Activated CD8-positive, alpha-beta memory T cell treated with anti-CD3 and anti-CD28 coated beads, Interleukin-2, amount 10 ng/mL, durations not matched to agents 7 days and 5 days (primary cell): ENCODE measurements around the gene EXOC4. TPM values are rescaled to one million over a fixed set of nuclear protein-coding genes. Genes with fewer than 3 reads are reported as not detected.

ENCODE experiments used
- ATAC-seq: fragments of 150-1000 bp; cut with Tn5 transposase; one replicate; pipeline ENCODE4 v1.10.0; 2021; ENCODE audit warnings: moderate library complexity
- CTCF ChIA-PET: fragments of 350-600 bp; sonication (Branson Sonifier 250); formaldehyde crosslinking; loops from one replicate; lab custom pipeline; 2021; ENCODE audit warnings: antibody characterized with exemption; lab: Charles Lee
- DNase-seq: peaks from one replicate; pipeline ENCODE4 v3.0.0-alpha.2; 2020
- H3K27ac Mint-ChIP-seq: one replicate; pipeline ENCODE4 v1.8.0; 2021; ENCODE audit warnings: mild to moderate bottlenecking, mixed read lengths
- H3K27me3 Mint-ChIP-seq: one replicate; pipeline ENCODE4 v1.8.0; 2021; ENCODE audit warnings: mixed read lengths
- H3K36me3 Mint-ChIP-seq: one replicate; pipeline ENCODE4 v1.8.0; 2021; ENCODE audit warnings: mild to moderate bottlenecking, mixed read lengths
- H3K4me1 Mint-ChIP-seq: one replicate; pipeline ENCODE4 v1.8.0; 2021; ENCODE audit warnings: mixed read lengths
- H3K4me3 Mint-ChIP-seq: one replicate; pipeline ENCODE4 v1.8.0; 2021; ENCODE audit warnings: mild to moderate bottlenecking, moderate library complexity, mixed read lengths
- H3K9me3 Mint-ChIP-seq: one replicate; pipeline ENCODE4 v1.8.0; 2022; ENCODE audit warnings: low read depth, mixed read lengths
- total RNA-seq, 2 experiments: library from RNA; stranded (reverse); gene quantifications; one replicate each; pipeline ENCODE4 v1.2.3, GENCODE V29; 2021

The EXOC4 gene
- total RNA-seq, 2 experiments from 2014 or later = 68.6 to 88.3 TPM

DNA sequence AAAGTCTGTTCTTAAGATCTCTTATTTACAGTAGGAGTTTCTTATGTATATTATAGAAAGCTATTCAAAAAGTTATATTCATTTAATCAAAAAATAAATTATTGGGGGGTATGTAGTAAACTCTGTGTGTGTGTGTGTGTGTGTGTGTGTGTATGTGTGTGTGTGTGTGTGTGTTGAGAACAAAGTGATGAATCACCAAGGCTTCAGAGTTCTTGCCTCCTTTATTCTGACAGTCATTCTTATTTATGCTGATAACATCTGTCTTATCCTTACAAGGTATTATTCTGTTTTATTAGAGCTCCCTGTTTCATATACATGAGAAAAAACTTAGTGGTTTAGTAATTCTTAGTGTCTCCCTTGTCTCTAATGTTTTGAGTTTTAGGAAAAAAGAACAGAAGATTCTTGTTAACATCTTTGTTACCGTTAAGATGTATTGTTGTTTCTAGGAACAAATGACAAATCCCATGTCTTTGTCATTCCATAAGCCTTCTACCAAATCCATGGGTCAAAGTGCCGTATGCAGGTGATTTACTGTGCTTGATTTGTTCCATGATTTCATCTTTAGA is 424.0 kb downstream of the EXOC4 start:
- DNase-seq (no peak), ATAC-seq (no peak)
- no peaks in the 10 kb centered on the region for H3K9me3 Mint-ChIP-seq
- H3K27me3 Mint-ChIP-seq = no peaks in the 10 kb centered on the region
- no peaks in the 10 kb centered on the region for H3K4me1 Mint-ChIP-seq
- H3K4me3 Mint-ChIP-seq = no peak overlapping the region
- no peak overlapping the region for H3K27ac Mint-ChIP-seq
- no peaks in the 10 kb centered on the region for H3K36me3 Mint-ChIP-seq
- CTCF ChIA-PET = no interaction called here

DNA sequence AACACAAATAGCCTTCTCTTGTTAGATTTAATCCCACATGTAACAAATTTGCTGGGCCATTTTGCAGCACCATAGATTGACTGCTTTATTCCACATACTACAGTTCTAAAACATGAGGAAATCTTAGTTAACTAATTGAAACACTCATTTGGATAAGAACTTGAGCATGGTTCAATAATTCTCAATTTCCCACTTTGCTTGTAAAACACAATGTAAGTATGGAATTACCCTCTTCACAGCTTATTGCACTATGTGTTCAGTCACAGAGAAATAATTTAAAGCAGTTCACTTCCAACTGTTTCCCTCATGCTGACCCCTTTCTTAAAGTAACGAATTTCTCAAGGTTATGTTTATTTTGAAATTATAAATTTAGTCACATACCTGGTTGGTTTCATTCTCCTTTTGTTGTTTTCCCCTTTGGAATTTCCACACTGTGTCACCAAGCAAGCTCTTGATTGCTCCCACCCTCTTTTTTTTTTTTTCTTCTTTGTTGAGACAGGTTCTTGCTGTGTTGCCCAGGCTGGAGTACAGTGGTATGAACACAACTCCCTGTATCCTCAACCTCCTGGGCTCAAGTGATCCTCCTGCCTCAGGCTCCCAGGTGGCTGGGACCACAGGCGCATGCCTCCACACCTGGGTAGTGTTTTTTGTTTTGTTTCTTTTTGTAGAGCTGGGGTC is 425.4 kb downstream of the EXOC4 start:
- H3K4me1 Mint-ChIP-seq = no peaks in the 10 kb centered on the region
- no peak overlapping the region for H3K27ac Mint-ChIP-seq
- CTCF ChIA-PET = no interaction called here
- H3K4me3 Mint-ChIP-seq = no peak overlapping the region
- no peaks in the 10 kb centered on the region for H3K27me3 Mint-ChIP-seq
- no peak for DNase-seq
- no peaks in the 10 kb centered on the region for H3K36me3 Mint-ChIP-seq
- no peak for ATAC-seq
- no peaks in the 10 kb centered on the region for H3K9me3 Mint-ChIP-seq

DNA sequence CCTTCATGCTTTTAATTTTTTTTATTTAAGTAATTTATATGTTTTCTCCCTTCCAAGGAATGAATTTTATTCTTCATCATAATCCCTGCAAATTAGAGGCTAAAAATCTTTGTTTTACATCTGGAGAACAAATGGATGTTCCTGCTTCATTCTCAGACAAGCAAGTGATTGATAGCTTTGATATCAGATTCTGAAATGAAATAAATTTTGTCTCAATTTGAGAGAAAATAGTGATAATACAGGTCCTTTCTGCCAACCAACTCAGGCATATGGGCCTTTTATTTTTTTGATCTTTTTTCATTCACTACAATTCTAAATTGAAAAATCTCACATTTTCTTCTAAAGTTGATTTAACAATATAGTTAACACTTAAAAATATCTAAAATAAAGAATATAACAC is 427.1 kb downstream of the EXOC4 start:
- CTCF ChIA-PET = no interaction called here
- Mint-ChIP-seq H3K9me3 (no peaks in the 10 kb centered on the region), H3K4me3 (no peak overlapping the region), H3K27ac (no peak overlapping the region), H3K36me3 (no peaks in the 10 kb centered on the region), H3K27me3 (no peaks in the 10 kb centered on the region), H3K4me1 (no peaks in the 10 kb centered on the region)
- DNase-seq (no peak), ATAC-seq (no peak)

DNA sequence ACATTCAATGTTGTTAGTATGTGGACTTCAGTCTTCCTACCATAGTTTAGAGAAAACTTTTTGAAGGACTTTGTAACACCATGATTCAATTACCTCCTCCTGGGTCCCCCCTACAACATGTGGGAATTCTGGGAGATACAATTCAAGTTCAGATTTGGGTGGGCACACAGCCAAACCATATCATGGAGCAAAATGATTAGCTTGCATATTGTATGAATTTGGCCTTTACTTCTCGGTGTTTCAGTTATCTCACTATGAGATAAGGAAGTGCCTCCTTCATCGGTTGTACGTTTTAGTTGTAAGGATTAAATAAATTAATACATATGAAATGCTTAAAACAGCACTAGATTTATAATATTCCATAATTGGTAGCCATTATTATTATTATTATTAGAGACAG is 428.7 kb downstream of the EXOC4 start:
- CTCF ChIA-PET = no interaction called here
- no peaks in the 10 kb centered on the region for H3K4me1 Mint-ChIP-seq
- peaks cover 8% of the 10 kb centered on the region for H3K36me3 Mint-ChIP-seq
- no peak overlapping the region for H3K27ac Mint-ChIP-seq
- H3K9me3 Mint-ChIP-seq = no peaks in the 10 kb centered on the region
- no peaks in the 10 kb centered on the region for H3K27me3 Mint-ChIP-seq
- ATAC-seq = no peak
- DNase-seq = no peak
- H3K4me3 Mint-ChIP-seq = no peak overlapping the region

DNA sequence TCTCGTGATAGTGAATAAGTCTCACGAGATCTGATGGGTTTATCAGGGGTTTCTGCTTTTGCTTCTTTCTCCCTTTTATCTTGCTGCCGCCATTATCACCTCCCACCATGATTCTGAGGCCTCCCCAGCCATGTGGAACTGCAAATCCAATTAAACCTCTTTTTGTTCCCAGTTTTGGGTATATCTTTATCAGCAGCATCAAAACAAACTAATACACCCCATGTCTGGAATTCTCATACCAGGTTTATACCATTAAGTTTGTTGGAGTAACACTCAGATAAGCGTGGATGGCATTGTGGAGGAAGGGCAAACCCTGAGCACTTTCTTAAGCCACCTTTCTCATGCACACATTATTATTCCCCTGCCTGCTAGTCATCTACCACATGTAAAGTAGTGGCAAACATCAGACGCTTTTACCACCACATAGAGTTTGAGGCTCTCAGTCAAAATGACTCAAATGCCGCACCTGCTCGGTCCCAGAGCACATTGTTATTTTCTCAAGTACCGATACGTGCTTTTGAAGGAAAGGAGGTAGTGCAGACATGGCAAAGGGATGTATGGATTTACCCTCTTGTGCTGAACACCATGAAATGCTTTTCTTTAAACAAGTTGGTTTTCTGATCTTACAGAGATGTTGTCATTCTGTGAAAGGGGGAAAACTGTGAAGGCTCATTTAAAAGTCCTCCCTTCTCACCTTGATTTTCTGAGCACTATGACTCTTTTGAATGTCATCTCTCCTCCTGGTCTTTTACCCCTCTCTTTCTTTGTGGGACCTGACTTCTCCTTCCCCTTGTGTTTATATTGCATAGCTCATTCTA is 429.7 kb downstream of the EXOC4 start:
- H3K4me1 Mint-ChIP-seq = no peaks in the 10 kb centered on the region
- CTCF ChIA-PET = no interaction called here
- H3K27me3 Mint-ChIP-seq = no peaks in the 10 kb centered on the region
- no peak for DNase-seq
- peaks cover 8% of the 10 kb centered on the region for H3K36me3 Mint-ChIP-seq
- no peak overlapping the region for H3K27ac Mint-ChIP-seq
- H3K9me3 Mint-ChIP-seq = no peaks in the 10 kb centered on the region
- H3K4me3 Mint-ChIP-seq = no peak overlapping the region
- no peak for ATAC-seq

DNA sequence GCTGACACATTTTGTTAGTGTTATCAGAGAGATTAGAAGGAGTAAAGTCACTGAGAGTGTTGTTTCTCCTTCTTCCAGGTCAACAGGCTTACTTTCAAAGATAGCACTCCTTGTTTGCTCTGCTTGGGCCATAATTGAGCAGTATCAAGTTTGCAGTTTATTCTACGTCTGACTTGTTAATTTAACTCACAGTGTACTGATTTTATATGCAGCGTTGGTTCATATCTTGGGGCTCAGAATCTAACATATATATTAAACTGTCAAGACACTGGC is 430.2 kb downstream of the EXOC4 start:
- CTCF ChIA-PET = no interaction called here
- H3K9me3 Mint-ChIP-seq = no peaks in the 10 kb centered on the region
- no peak for ATAC-seq
- H3K27me3 Mint-ChIP-seq = no peaks in the 10 kb centered on the region
- no peak overlapping the region for H3K27ac Mint-ChIP-seq
- H3K36me3 Mint-ChIP-seq = peaks cover 8% of the 10 kb centered on the region
- H3K4me3 Mint-ChIP-seq = no peak overlapping the region
- no peak for DNase-seq
- H3K4me1 Mint-ChIP-seq = no peaks in the 10 kb centered on the region

DNA sequence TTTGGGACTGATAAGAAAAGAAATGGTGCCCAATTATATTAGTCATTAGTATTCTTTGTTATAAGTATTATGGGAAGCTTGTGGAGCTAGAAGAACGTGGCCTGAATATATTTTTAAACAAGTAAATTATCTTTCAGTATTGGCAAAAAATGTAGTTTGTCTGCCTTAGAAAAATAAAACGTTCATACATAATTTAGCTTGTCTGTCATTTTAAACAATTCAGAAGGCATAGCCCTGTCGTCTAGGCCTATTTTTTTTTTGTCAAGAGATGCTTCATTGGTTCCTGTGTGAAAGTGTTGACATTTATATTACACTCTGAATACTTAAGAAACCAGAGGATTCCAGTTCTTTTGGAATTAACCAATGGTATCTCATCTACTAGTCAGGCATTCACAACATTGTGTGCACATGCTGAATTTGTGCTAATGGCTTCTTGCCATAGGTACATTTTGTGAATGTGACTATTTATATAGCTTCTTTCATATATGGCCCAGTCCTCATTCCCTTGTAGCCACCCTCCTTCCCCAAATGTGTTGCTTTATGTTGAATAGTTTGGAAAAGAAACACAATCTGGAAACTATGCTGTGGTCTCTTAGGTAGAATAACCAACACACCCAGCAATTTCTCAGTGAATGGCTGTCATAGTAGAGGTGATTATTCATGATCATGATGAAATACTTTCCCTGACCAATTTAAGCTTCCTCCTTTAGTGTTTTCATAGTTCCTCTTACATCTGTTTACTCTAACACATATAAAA is 435.8 kb downstream of the EXOC4 start:
- Mint-ChIP-seq H3K27ac (no peak overlapping the region), H3K36me3 (peaks cover 8% of the 10 kb centered on the region), H3K4me3 (no peak overlapping the region), H3K27me3 (no peaks in the 10 kb centered on the region), H3K4me1 (no peaks in the 10 kb centered on the region), H3K9me3 (no peaks in the 10 kb centered on the region)
- CTCF ChIA-PET = no interaction called here
- DNase-seq = no peak
- ATAC-seq = no peak

DNA sequence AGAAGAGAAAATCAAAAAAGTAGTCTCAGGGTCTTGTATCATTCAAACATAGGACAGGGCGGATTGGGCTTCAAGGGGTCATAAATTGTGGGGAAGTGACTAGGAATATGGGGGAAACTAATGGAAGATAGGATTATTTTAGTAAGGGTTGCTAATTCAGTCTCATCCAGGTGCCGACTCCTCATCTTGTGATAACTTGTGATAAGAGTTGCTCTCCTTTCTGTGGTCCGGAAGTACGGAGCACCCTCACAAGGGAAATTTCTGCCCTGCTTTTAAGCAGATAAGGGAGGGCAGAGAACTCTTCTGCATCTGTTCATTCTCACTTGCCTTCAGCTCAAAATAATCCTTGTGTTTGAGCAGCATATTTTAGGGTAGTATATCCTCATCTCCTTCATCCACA is 437.9 kb downstream of the EXOC4 start:
- ATAC-seq = no peak
- Mint-ChIP-seq H3K27ac (no peak overlapping the region), H3K4me1 (peaks cover 1% of the 10 kb centered on the region), H3K36me3 (peaks cover 5% of the 10 kb centered on the region), H3K9me3 (no peaks in the 10 kb centered on the region), H3K4me3 (no peak overlapping the region), H3K27me3 (no peaks in the 10 kb centered on the region)
- CTCF ChIA-PET = no interaction called here
- DNase-seq = no peak

DNA sequence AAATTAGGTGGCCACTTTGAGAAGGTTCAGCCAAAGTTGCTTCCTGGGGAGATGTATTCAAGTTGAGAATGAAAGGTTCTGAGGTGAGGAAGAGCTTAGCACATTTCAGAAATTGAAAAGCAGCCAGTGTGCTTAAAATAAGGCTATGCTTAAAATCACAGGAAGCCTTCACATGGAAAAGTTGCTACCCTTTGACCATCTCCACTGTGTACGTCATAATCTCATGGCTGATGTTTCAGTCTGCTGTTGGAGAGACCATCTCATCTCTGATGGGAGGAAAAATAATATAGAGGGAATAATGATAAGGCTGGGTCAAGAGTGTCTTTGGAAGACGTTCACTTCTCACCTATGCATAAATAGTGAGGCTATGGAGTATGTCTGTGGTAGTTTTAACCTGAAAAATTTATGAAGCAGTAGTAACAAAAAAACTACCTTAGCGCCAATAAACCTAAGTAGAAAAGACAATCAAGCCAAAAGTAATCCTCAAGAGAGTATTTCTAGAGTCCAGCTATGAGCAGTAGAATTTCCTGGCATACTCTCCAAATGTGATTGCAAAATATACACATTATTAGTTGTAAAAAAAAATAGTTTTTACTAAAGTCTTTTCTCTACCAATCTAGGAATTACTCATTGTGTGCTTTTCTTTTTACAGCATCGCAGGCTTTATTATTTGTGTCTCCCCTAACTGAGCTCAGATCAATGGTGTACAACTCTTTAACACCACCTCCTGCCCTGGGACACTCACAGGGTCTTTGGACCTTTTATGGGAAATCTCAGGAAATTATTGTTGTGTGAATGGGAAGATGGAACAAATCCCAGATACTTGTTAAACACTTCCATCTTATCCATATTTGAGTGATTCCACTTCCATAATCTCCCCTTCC is 439.1 kb downstream of the EXOC4 start:
- Mint-ChIP-seq H3K27me3 (no peaks in the 10 kb centered on the region), H3K4me3 (no peak overlapping the region), H3K9me3 (no peaks in the 10 kb centered on the region), H3K36me3 (no peaks in the 10 kb centered on the region), H3K4me1 (peaks cover 1% of the 10 kb centered on the region), H3K27ac (no peak overlapping the region)
- DNase-seq (no peak), ATAC-seq (no peak)
- CTCF ChIA-PET = no interaction called here

DNA sequence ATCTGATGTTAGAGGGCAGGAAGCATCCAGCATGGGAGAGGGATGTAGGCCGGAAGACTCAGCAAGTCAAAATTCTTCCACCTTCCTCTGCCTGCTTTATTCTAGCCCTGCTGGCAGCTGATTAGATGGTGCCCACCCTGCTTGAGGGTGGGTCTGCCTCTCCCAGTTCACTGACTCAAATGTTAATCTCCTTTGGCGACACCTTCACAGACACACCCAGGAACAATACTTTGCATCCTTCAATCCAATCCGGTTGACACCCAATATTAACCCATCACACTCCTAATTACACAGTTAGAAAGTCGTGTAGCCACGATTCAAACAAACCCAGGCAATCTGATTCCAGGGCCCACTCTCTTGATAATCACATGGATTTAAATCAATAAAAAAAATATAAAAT is 440.4 kb downstream of the EXOC4 start:
- Mint-ChIP-seq H3K27ac (no peak overlapping the region), H3K9me3 (no peaks in the 10 kb centered on the region), H3K4me3 (no peak overlapping the region), H3K27me3 (no peaks in the 10 kb centered on the region), H3K4me1 (peaks cover 1% of the 10 kb centered on the region), H3K36me3 (no peaks in the 10 kb centered on the region)
- CTCF ChIA-PET = no interaction called here
- DNase-seq (no peak), ATAC-seq (no peak)

DNA sequence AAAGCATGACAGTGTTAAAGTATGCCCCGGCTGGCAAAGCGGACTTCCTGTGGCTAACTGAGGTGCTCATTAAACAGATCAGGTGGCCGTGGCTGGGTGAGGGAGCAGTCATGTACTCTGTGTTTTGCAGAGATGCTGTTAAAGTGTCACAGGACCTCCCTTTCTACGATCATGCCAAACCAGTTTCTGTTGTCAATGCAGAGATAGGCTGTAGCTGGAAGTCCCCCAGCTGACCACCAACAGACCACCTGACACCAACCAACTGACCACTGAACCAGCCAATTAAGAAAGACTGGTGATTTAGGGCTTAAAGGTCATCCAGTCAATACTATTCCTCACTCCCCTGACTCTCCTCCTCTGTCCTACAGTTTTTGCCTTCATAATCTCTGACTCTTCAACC is 443.2 kb downstream of the EXOC4 start:
- Mint-ChIP-seq H3K36me3 (no peaks in the 10 kb centered on the region), H3K27me3 (no peaks in the 10 kb centered on the region), H3K4me1 (peaks cover 1% of the 10 kb centered on the region), H3K9me3 (no peaks in the 10 kb centered on the region), H3K27ac (no peak overlapping the region), H3K4me3 (no peak overlapping the region)
- DNase-seq (no peak), ATAC-seq (no peak)
- CTCF ChIA-PET = no interaction called here

DNA sequence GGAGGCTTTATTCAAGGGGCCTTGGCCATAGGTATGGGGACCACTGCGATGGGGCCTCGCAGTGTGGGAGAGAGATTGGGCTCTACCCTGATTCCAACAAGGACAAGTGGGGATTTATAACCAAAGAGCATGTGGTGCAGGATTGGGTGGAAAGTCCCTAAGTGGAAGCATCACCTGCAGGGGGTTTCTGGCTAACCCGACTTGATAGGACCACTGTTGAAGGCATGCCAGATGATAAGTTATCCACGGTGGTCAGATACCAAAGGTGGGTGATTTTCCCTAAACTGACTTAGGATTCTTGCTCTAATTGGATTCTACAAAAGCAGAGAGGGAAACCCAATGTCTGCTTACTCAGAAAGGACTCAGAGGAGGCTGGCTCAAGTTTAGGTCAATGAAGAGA is 444.7 kb downstream of the EXOC4 start:
- Mint-ChIP-seq H3K4me1 (peaks cover 1% of the 10 kb centered on the region), H3K27me3 (no peaks in the 10 kb centered on the region), H3K36me3 (no peaks in the 10 kb centered on the region), H3K27ac (no peak overlapping the region), H3K4me3 (no peak overlapping the region), H3K9me3 (no peaks in the 10 kb centered on the region)
- CTCF ChIA-PET = no interaction called here
- DNase-seq (no peak), ATAC-seq (no peak)

DNA sequence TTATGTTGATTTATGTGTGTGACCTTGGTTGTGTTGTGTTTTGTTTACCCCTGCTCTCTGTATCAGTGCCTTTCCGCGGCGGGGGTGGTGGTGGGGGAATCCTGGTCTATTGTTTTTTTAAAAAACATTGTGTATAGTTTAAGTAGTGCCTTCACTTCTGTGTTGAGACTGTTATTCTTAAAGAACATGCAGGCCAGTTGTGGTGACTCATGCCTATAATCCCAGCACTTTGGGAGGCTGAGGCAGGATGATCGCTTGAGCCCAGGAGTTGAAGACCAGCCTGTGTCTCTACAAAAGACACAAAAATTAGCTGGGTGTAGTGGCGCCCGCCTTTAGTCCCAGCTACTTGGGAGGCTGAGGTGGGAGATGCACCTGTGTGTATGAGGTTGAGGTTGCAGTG is 445.2 kb downstream of the EXOC4 start:
- Mint-ChIP-seq H3K36me3 (no peaks in the 10 kb centered on the region), H3K27ac (no peak overlapping the region), H3K9me3 (no peaks in the 10 kb centered on the region), H3K4me1 (peaks cover 1% of the 10 kb centered on the region), H3K27me3 (no peaks in the 10 kb centered on the region), H3K4me3 (no peak overlapping the region)
- ATAC-seq (no peak), DNase-seq (no peak)
- CTCF ChIA-PET = no interaction called here
